NT2/D1 (cell line): ENCODE data around the gene AGAP1.

Experiments used
- DNase-seq: peaks from one replicate; pipeline ENCODE4 v3.0.0-alpha.2; 2011; ENCODE audit warnings: low read depth, low spot score
- H3K27me3 ChIP-seq: 2 replicates; pipeline ENCODE4 v1.6.0; 2011; ENCODE audit warnings: mild to moderate bottlenecking; ENCODE audit not compliant: insufficient read length, insufficient read depth
- H3K36me3 ChIP-seq: 2 replicates; pipeline ENCODE4 v1.6.1; 2011; ENCODE audit warnings: mild to moderate bottlenecking, low read length, mixed read lengths; ENCODE audit not compliant: insufficient read depth, insufficient read length
- H3K4me1 ChIP-seq: 2 replicates; pipeline ENCODE4 v1.5.1; 2011; ENCODE audit not compliant: insufficient read depth, insufficient read length
- H3K4me3 ChIP-seq: 2 replicates; pipeline ENCODE4 v1.5.1; 2011; ENCODE audit warnings: low read depth; ENCODE audit not compliant: insufficient read length
- H3K9ac ChIP-seq: 2 replicates; pipeline ENCODE4 v1.6.0; 2011; ENCODE audit warnings: low read depth; ENCODE audit not compliant: insufficient read length
- H3K9me3 ChIP-seq: 2 replicates; pipeline ENCODE4 v1.5.1; 2011; ENCODE audit warnings: mild to moderate bottlenecking, low read length; ENCODE audit not compliant: insufficient read depth
- SUZ12 ChIP-seq: IDR thresholded peaks from 2 replicates; pipeline ENCODE4 v1.6.1; 2011; ENCODE audit not compliant: insufficient read length, insufficient read depth; ENCODE audit errors: extremely low read depth
- YY1 ChIP-seq: IDR thresholded peaks from 2 replicates; pipeline ENCODE4 v1.6.1; 2011; ENCODE audit not compliant: insufficient read length, insufficient read depth
- ZNF274 ChIP-seq: IDR thresholded peaks from 2 replicates; pipeline ENCODE4 v1.6.1; 2011; ENCODE audit warnings: mild to moderate bottlenecking, low read depth, low read length

AGAP1 gene

DNA sequence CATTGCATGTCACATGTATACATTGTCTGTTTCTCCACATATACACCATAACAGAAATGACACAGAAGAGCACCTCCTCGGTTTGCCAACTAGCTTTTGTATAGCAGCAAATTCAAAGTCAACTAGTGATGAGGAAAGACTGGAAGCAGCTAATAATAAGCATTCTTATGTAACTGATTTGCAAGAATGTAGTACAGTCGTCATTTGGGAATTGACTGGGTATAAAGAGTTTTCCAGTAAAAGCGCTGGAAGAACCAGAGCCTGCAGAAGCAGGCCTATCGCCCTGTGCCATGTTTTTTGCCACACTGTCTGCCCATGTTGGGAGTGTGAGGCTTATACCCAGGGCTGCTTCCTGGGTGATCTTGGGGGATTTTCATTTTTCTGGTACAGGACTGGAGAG lies 363.8 kb downstream of the AGAP1 start:
- DNase-seq = no peak
- H3K9ac ChIP-seq = no peak overlapping the region
- no peak overlapping the region for H3K4me3 ChIP-seq
- H3K27me3 ChIP-seq = no peaks in the 10 kb centered on the region
- TF ChIP-seq ZNF274 = no peak
- no peak for TF ChIP-seq SUZ12
- TF ChIP-seq YY1 = no peak
- peaks cover 4% of the 10 kb centered on the region for H3K36me3 ChIP-seq
- peaks cover 5% of the 10 kb centered on the region for H3K4me1 ChIP-seq
- no peaks in the 10 kb centered on the region for H3K9me3 ChIP-seq

DNA sequence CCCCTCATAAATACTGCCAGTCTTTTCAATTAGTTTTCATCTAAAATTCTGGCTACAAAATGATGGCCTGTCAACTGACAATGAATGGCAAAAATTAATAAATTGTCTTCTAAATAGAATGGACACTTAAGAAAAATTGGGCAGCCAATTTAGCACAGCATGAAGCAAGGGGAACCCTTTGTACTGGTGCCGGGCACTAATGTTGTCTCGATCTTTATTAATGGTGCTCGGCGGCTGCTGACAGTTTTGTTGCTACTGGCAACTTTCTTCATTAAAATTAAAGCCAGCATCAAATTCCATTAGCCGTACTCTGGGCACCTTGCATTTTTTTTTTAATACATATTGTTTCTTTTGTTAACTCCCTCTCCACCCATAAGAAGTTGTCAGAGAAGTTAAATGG lies 365.0 kb downstream of the AGAP1 start:
- TF ChIP-seq ZNF274 (no peak), SUZ12 (no peak), YY1 (no peak)
- peaks cover 5% of the 10 kb centered on the region for H3K4me1 ChIP-seq
- no peaks in the 10 kb centered on the region for H3K27me3 ChIP-seq
- DNase-seq = no peak
- no peak overlapping the region for H3K9ac ChIP-seq
- peaks cover 4% of the 10 kb centered on the region for H3K36me3 ChIP-seq
- H3K4me3 ChIP-seq = no peak overlapping the region
- no peaks in the 10 kb centered on the region for H3K9me3 ChIP-seq

DNA sequence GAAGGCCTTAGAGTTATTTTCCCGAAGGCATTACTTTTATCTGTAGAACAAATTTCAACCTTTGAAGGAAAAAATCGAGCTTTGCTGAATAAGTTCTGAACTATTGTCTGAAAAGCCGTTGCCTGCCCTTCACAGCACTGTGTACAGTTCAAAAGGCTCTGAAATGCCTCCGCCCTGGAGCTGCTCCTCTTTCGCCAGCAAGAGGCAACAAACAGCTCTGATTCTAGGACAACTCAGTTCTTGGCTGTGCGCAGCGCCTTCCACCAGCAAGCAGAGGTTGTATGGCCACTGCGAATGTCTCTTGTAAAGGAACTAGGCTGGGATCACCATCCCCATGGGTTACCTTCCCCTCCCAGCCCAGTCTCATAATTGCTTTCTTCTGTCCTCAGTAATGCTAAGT lies 365.8 kb downstream of the AGAP1 start:
- H3K9ac ChIP-seq = no peak overlapping the region
- H3K36me3 ChIP-seq = peaks cover 4% of the 10 kb centered on the region
- H3K9me3 ChIP-seq = no peaks in the 10 kb centered on the region
- no peaks in the 10 kb centered on the region for H3K4me1 ChIP-seq
- H3K4me3 ChIP-seq = no peak overlapping the region
- DNase-seq = no peak
- H3K27me3 ChIP-seq = no peaks in the 10 kb centered on the region
- no peak for TF ChIP-seq YY1
- no peak for TF ChIP-seq ZNF274
- TF ChIP-seq SUZ12 = no peak

DNA sequence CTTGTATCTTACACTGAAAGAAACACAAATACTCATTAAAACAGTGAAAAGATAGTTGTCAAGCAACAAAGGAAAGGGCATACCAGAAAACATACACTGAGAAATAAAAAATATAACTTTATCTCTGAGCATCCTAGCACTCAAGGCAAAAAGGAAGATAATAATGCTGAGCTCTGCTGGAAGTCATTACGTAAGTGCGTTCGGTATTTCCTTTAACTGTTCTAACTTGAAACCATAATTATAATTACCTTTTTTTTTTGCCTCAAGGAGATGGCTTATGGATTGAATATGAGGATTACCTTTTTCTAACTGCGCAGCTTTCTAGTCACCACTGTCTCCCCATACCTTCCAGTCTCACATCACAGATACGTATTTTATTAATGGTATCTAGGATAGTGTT lies 366.3 kb downstream of the AGAP1 start:
- peaks cover 4% of the 10 kb centered on the region for H3K36me3 ChIP-seq
- H3K27me3 ChIP-seq = no peaks in the 10 kb centered on the region
- TF ChIP-seq YY1 = no peak
- TF ChIP-seq ZNF274 = no peak
- no peak for TF ChIP-seq SUZ12
- DNase-seq = no peak
- H3K9ac ChIP-seq = no peak overlapping the region
- H3K4me3 ChIP-seq = no peak overlapping the region
- no peaks in the 10 kb centered on the region for H3K4me1 ChIP-seq
- no peaks in the 10 kb centered on the region for H3K9me3 ChIP-seq

DNA sequence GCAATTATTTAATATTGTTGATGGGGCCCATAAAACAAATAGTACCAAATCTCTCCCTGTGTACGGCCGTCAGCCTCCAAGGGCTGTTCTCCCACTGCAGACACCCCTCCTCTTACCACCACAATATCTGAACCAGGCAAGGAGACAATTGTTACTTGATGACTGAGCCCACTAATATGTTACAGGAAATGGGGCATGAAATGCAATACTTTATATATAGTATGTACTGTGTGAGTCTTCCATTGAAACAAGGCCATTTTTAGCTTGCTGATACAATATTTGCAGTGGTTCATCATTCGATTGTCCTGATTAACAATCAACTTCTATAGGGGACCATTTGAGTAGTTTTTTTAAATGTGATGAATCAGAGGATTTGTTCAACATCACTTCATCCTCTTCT lies 367.0 kb downstream of the AGAP1 start:
- Histone ChIP-seq H3K4me3 (no peak overlapping the region), H3K27me3 (no peaks in the 10 kb centered on the region), H3K4me1 (no peaks in the 10 kb centered on the region), H3K9ac (no peak overlapping the region), H3K36me3 (peaks cover 4% of the 10 kb centered on the region), H3K9me3 (no peaks in the 10 kb centered on the region)
- TF ChIP-seq SUZ12 (no peak), YY1 (no peak), ZNF274 (no peak)
- no peak for DNase-seq

DNA sequence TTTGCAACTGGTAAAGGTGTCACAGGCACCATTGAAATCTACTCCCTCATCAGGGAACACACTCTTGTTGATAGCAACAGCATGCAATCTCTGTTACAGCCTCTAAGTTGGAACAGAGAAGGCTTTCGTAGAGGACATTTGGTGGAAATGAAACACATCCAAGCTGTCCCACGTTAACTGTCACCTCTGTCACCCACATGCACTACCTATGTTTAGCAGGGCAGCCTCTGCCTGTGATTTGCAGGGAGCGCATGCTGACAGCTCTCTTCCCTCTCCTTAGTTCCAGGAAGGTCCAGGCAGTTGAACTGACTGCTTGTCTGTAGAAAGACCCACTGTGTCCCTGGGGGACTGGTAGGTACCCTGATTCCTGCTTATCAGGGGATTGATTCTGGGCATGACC lies 367.5 kb downstream of the AGAP1 start:
- Histone ChIP-seq H3K27me3 (no peaks in the 10 kb centered on the region), H3K36me3 (peaks cover 4% of the 10 kb centered on the region), H3K9ac (no peak overlapping the region), H3K9me3 (no peaks in the 10 kb centered on the region), H3K4me3 (no peak overlapping the region), H3K4me1 (peaks cover 2% of the 10 kb centered on the region)
- no peak for DNase-seq
- no peak for TF ChIP-seq YY1
- no peak for TF ChIP-seq ZNF274
- no peak for TF ChIP-seq SUZ12

DNA sequence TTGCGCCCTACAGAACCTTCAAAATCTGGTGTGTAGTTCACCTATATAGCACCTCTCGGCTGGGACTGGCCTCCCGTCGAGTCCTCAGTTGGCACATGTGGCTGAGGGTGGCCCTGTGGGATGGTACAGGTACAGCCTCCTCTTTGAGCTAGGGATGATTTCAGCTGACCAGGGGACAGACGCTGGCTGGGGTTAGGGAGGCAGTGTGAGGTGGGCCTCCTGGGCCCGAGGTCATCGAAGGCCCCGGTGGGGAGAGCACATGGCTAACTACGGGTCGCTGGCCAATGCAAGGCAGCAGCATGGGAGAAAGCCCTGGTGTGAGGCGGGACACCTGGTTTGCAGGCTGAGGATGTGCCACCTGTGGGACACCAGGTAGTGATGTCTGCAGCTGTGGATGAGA lies 369.6 kb downstream of the AGAP1 start:
- H3K4me3 ChIP-seq = no peak overlapping the region
- no peaks in the 10 kb centered on the region for H3K36me3 ChIP-seq
- H3K27me3 ChIP-seq = no peaks in the 10 kb centered on the region
- no peaks in the 10 kb centered on the region for H3K9me3 ChIP-seq
- H3K9ac ChIP-seq = no peak overlapping the region
- DNase-seq = no peak
- TF ChIP-seq SUZ12 (no peak), YY1 (no peak), ZNF274 (no peak)
- H3K4me1 ChIP-seq = peaks cover 3% of the 10 kb centered on the region

DNA sequence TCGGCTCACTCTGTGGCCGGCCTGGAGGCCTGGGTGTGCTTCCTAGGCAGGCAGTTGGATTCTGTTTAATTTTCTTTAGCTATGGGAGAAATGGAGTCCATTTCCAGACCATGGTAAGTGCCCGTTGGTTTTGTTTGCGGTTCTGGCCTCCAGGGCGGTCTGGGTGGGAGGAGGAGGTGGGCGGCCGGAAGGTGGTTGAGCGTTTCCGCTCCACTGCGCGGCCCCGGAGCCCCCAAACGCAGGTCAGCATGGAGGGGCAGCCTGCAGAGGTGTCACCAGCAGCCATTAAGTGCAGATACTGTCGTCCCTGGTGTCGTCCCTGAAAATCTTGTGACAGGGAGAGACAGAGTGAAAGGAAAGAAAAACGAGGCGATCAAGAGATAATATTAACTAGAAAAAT lies 370.5 kb downstream of the AGAP1 start:
- Histone ChIP-seq H3K4me1 (peaks cover 3% of the 10 kb centered on the region), H3K27me3 (no peaks in the 10 kb centered on the region), H3K9ac (no peak overlapping the region), H3K9me3 (no peaks in the 10 kb centered on the region), H3K36me3 (no peaks in the 10 kb centered on the region), H3K4me3 (no peak overlapping the region)
- DNase-seq = no peak
- TF ChIP-seq ZNF274 = no peak
- no peak for TF ChIP-seq SUZ12
- no peak for TF ChIP-seq YY1
